ENCODE data around the gene SLC30A7. TPM values are rescaled to one million over a fixed set of nuclear protein-coding genes. Genes with fewer than 3 reads are reported as not detected.
"Not testable (repeated sequence)": the region's sequence is repeated elsewhere in the genome, so short reads cannot be mapped to it uniquely, and the experiment has no call there.

SLC30A7 gene
- total RNA-seq: 10 to 100 TPM; 14.1 to 14.7 TPM
- 7.1 TPM for polyA plus RNA-seq (ENCODE audit: insufficient read depth, low read depth, low replicate concordance)
- long read RNA-seq, donor 1, full-length matches to known transcripts: 8 of 69 reads
- long read RNA-seq, donor 1, partial matches to known transcripts: 61 of 69 reads
- long read RNA-seq, donor 1, other reads (novel, unspliced or antisense): 0 of 69 reads
- long read RNA-seq, donor 2, full-length matches to known transcripts: 3 of 3 reads
- long read RNA-seq, donor 2, partial matches to known transcripts: 0 of 3 reads
- long read RNA-seq, donor 2, other reads (novel, unspliced or antisense): 0 of 3 reads

- TF ChIP-seq POLR2A (IDR thresholded peaks at IDR 0.05): no peak
- no peak for TF ChIP-seq CTCF (IDR thresholded peaks at IDR 0.05)
- intact Hi-C loops (cut with DNase I; ENCODE audit: low total_unique reads): no loop called here
- Histone ChIP-seq H3K4me1 (peaks cover 6% of the 10 kb centered on the region), H3K9me3 (no peaks in the 10 kb centered on the region), H3K4me3 (peak within 1 kb of the TSS; percentile 65 to 96), H3K27ac (peak within 1 kb of the TSS; percentile 85 to 92), H3K36me3 (ENCODE audit: low read depth, missing control alignments) (no peaks in the 10 kb centered on the region), H3K27me3 (no peaks in the 10 kb centered on the region)
- WGBS, 2 donors: 0 to 1% methylated on average over 19 to 59 of the region's 62 CpGs
- DNase-seq: peak; percentile 97
Measured at GRCh38 chr1:100895540-100896480, at the start of gene SLC30A7. TSS of gene SLC30A7 (plus strand) at chr1:100896090. CDS start at chr1:100896263, 173 bp downstream.

- Histone ChIP-seq H3K27ac (no peak overlapping the region), H3K36me3 (ENCODE audit: low read depth, missing control alignments) (no peaks in the 10 kb centered on the region), H3K4me3 (no peak overlapping the region), H3K27me3 (no peaks in the 10 kb centered on the region), H3K9me3 (no peaks in the 10 kb centered on the region), H3K4me1 (no peaks in the 10 kb centered on the region)
- intact Hi-C loops (cut with DNase I; ENCODE audit: low total_unique reads): no loop called here
- TF ChIP-seq CTCF (IDR thresholded peaks at IDR 0.05): no peak
- TF ChIP-seq POLR2A (IDR thresholded peaks at IDR 0.05): no peak
- WGBS, 2 donors: 29 to 34% methylated on average over 2 of the region's 2 CpGs
- no peak for DNase-seq
Measured at GRCh38 chr1:100847361-100848082, 48.4 kb upstream of the SLC30A7 start.

GRCh38 chr1:100851726-100852125 lies 44.2 kb upstream of the SLC30A7 start:
- intact Hi-C loops (cut with DNase I; ENCODE audit: low total_unique reads): no loop called here
- WGBS, 2 donors: 87 to 91% methylated on average over 5 of the region's 5 CpGs
- no peak overlapping the region for H3K4me3 ChIP-seq

GRCh38 chr1:100852976-100853375 lies 42.9 kb upstream of the SLC30A7 start:
- no peak overlapping the region for H3K4me3 ChIP-seq
- no peak overlapping the region for H3K27ac ChIP-seq
- no peaks in the 10 kb centered on the region for H3K27me3 ChIP-seq
- intact Hi-C loops (cut with DNase I; ENCODE audit: low total_unique reads): no loop called here
- no peak for DNase-seq
- no peaks in the 10 kb centered on the region for H3K36me3 ChIP-seq (ENCODE audit: low read depth, missing control alignments)
- 96% methylated on average over 3 of the region's 3 CpGs for WGBS, 2 donors
- H3K9me3 ChIP-seq: no peaks in the 10 kb centered on the region
- no peak for TF ChIP-seq POLR2A (IDR thresholded peaks at IDR 0.05)
- no peak for TF ChIP-seq CTCF (IDR thresholded peaks at IDR 0.05)
- no peaks in the 10 kb centered on the region for H3K4me1 ChIP-seq

More at GRCh38 chr1:100851726-100852125, 44.2 kb upstream of the SLC30A7 start:
- DNase-seq: no peak
- Histone ChIP-seq H3K9me3 (no peaks in the 10 kb centered on the region), H3K27ac (no peak overlapping the region), H3K4me1 (no peaks in the 10 kb centered on the region), H3K27me3 (no peaks in the 10 kb centered on the region), H3K36me3 (ENCODE audit: low read depth, missing control alignments) (no peaks in the 10 kb centered on the region)
- no peak for TF ChIP-seq POLR2A (IDR thresholded peaks at IDR 0.05)

- H3K27ac ChIP-seq; H3K27me3 ChIP-seq; H3K36me3 ChIP-seq (ENCODE audit: low read depth, missing control alignments); H3K9me3 ChIP-seq; intact Hi-C loops (cut with DNase I; ENCODE audit: low total_unique reads); H3K4me1 ChIP-seq; H3K4me3 ChIP-seq; DNase-seq: not testable (repeated sequence)
Measured at GRCh38 chr1:100855116-100855515, 40.8 kb upstream of the SLC30A7 start.

Data from testis (tissue), 5 donors.